HG03460 (cell line): ENCODE results near the gene SIGLEC1.

ENCODE experiments used
- ATAC-seq: cut with Tn5 transposase; IDR thresholded peaks from one replicate; pipeline ENCODE4 v1.9.1; 2021; ENCODE audit not compliant: unreplicated experiment

The SIGLEC1 gene

GRCh38 chr20:3729378-3729777 lies 17.0 kb upstream of the SIGLEC1 start:
- ATAC-seq = no peak

GRCh38 chr20:3728876-3729275 lies 16.5 kb upstream of the SIGLEC1 start:
- ATAC-seq = no peak

- ATAC-seq = no peak
Measured at GRCh38 chr20:3728354-3728753, 16.0 kb upstream of the SIGLEC1 start.

- no peak for ATAC-seq
Measured at GRCh38 chr20:3727401-3728021, 15.1 kb upstream of the SIGLEC1 start.

- ATAC-seq = no peak
Measured at GRCh38 chr20:3724356-3724755, 12.0 kb upstream of the SIGLEC1 start.

- no peak for ATAC-seq
Measured at GRCh38 chr20:3723284-3723683, 10.9 kb upstream of the SIGLEC1 start.

- ATAC-seq = no peak
Measured at GRCh38 chr20:3721912-3722311, 9.5 kb upstream of the SIGLEC1 start.

GRCh38 chr20:3720626-3721025 lies 8.2 kb upstream of the SIGLEC1 start:
- no peak for ATAC-seq

GRCh38 chr20:3720068-3720467 lies 7.7 kb upstream of the SIGLEC1 start:
- no peak for ATAC-seq

- ATAC-seq = no peak
Measured at GRCh38 chr20:3719046-3719445, 6.6 kb upstream of the SIGLEC1 start.

GRCh38 chr20:3716195-3716834 lies 3.9 kb upstream of the SIGLEC1 start:
- no peak for ATAC-seq

- no peak for ATAC-seq
Measured at GRCh38 chr20:3714092-3714491, 1.7 kb upstream of the SIGLEC1 start.

GRCh38 chr20:3711484-3711941 lies 887 bp downstream of the SIGLEC1 start:
- ATAC-seq = no peak

GRCh38 chr20:3710703-3711483 lies 1.5 kb downstream of the SIGLEC1 start:
- ATAC-seq = no peak

- ATAC-seq = no peak
Measured at GRCh38 chr20:3710011-3710466, 2.4 kb downstream of the SIGLEC1 start.

GRCh38 chr20:3707508-3707899 lies 4.9 kb downstream of the SIGLEC1 start:
- no peak for ATAC-seq

GRCh38 chr20:3706774-3707507 lies 5.5 kb downstream of the SIGLEC1 start:
- ATAC-seq = no peak

- ATAC-seq = no peak
Measured at GRCh38 chr20:3705970-3706739, 6.2 kb downstream of the SIGLEC1 start.

GRCh38 chr20:3705491-3705969 lies 6.9 kb downstream of the SIGLEC1 start:
- ATAC-seq = no peak

GRCh38 chr20:3704087-3704486 lies 8.3 kb downstream of the SIGLEC1 start:
- ATAC-seq = no peak
